ENCODE data around the gene CTNNAL1. TPM values are rescaled to one million over a fixed set of nuclear protein-coding genes. Genes with fewer than 3 reads are reported as not detected.

The CTNNAL1 gene
- polyA plus RNA-seq, 1 experiment, result 82.7 TPM

GRCh38 chr9:109043578-109043977, 30.3 kb upstream of the CTNNAL1 start:
- H3K27ac ChIP-seq (ENCODE audit: low read depth, low read length), result no peak overlapping the region
- ChIA-PET CTCF (no interaction called here), POLR2A (interaction anchor here (0.6 kb wide), 1 partner anchor 206 kb away, joined by 4 read pairs; no protein-coding TSS in a partner anchor)
- no peak overlapping the region for H3K4me3 ChIP-seq (ENCODE audit: low read depth, low read length)
- no peak for TF ChIP-seq CTCF (IDR thresholded peaks at IDR 0.05; ENCODE audit: low read depth, low read length)
- H3K27me3 ChIP-seq (ENCODE audit: control insufficient read depth, insufficient read depth, low read length), result no peaks in the 10 kb centered on the region
- H3K9me3 ChIP-seq (ENCODE audit: control insufficient read depth, insufficient read depth, low read length), result no peaks in the 10 kb centered on the region
- no peak for DNase-seq (ENCODE audit: low read depth, low spot score)

GRCh38 chr9:109040571-109040970, 27.3 kb upstream of the CTNNAL1 start:
- Histone ChIP-seq H3K4me3 (ENCODE audit: low read depth, low read length) (no peak overlapping the region), H3K9me3 (ENCODE audit: control insufficient read depth, insufficient read depth, low read length) (no peaks in the 10 kb centered on the region), H3K27ac (ENCODE audit: low read depth, low read length) (no peak overlapping the region), H3K27me3 (ENCODE audit: control insufficient read depth, insufficient read depth, low read length) (no peaks in the 10 kb centered on the region)
- DNase-seq (ENCODE audit: low read depth, low spot score), result no peak
- TF ChIP-seq CTCF (IDR thresholded peaks at IDR 0.05; ENCODE audit: low read depth, low read length), result no peak
- ChIA-PET CTCF (no interaction called here), POLR2A (no interaction called here)

GRCh38 chr9:109039539-109039938, 26.2 kb upstream of the CTNNAL1 start:
- ChIA-PET POLR2A (no interaction called here), CTCF (no interaction called here)
- no peak for TF ChIP-seq CTCF (IDR thresholded peaks at IDR 0.05; ENCODE audit: low read depth, low read length)
- Histone ChIP-seq H3K9me3 (ENCODE audit: control insufficient read depth, insufficient read depth, low read length) (no peaks in the 10 kb centered on the region), H3K4me3 (ENCODE audit: low read depth, low read length) (no peak overlapping the region), H3K27me3 (ENCODE audit: control insufficient read depth, insufficient read depth, low read length) (no peaks in the 10 kb centered on the region), H3K27ac (ENCODE audit: low read depth, low read length) (no peak overlapping the region)
- no peak for DNase-seq (ENCODE audit: low read depth, low spot score)

GRCh38 chr9:109037946-109038715, 24.8 kb upstream of the CTNNAL1 start:
- Histone ChIP-seq H3K27me3 (ENCODE audit: control insufficient read depth, insufficient read depth, low read length) (no peaks in the 10 kb centered on the region), H3K4me3 (ENCODE audit: low read depth, low read length) (no peak overlapping the region), H3K27ac (ENCODE audit: low read depth, low read length) (no peak overlapping the region), H3K9me3 (ENCODE audit: control insufficient read depth, insufficient read depth, low read length) (no peaks in the 10 kb centered on the region)
- TF ChIP-seq CTCF (IDR thresholded peaks at IDR 0.05; ENCODE audit: low read depth, low read length), result no peak
- no peak for DNase-seq (ENCODE audit: low read depth, low spot score)
- POLR2A ChIA-PET, result no interaction called here
- CTCF ChIA-PET, result no interaction called here

- TF ChIP-seq CTCF (IDR thresholded peaks at IDR 0.05; ENCODE audit: low read depth, low read length), result no peak
- Histone ChIP-seq H3K27me3 (ENCODE audit: control insufficient read depth, insufficient read depth, low read length) (no peaks in the 10 kb centered on the region), H3K27ac (ENCODE audit: low read depth, low read length) (peak overlapping the region; percentile 68), H3K9me3 (ENCODE audit: control insufficient read depth, insufficient read depth, low read length) (no peaks in the 10 kb centered on the region), H3K4me3 (ENCODE audit: low read depth, low read length) (no peak overlapping the region)
- POLR2A ChIA-PET, result no interaction called here
- DNase-seq (ENCODE audit: low read depth, low spot score), result no peak
- CTCF ChIA-PET, result interaction anchor here (0.9 kb wide), 1 partner anchor 83 kb away, joined by 4 read pairs; no protein-coding TSS in a partner anchor
Measured at GRCh38 chr9:109036744-109037680, 23.7 kb upstream of the CTNNAL1 start.

Measured in AG04450 (cell line).